ENCODE results near the gene KRT77. TPM values are rescaled to one million over a fixed set of nuclear protein-coding genes. Genes with fewer than 3 reads are reported as not detected.

The KRT77 gene
- polyA plus RNA-seq, 4 donors, result 0.01 to 0.86 TPM; not detected in 2

- H3K36me3 ChIP-seq (ENCODE audit: control insufficient read depth in 3 of 3, insufficient read depth in 2 of 3, low read depth in 1 of 3, low read length in 3 of 3), result no peaks in the 10 kb centered on the region
- H3K27ac ChIP-seq (ENCODE audit: low read depth in 1 of 3, low read length in 2 of 3), result no peak overlapping the region
- FAIRE-seq (no peak), DNase-seq (no peak)
- peaks cover 0 to 7% (median 0%) of the 10 kb centered on the region in 3 donors for H3K27me3 ChIP-seq (ENCODE audit: control insufficient read depth in 3 of 3, insufficient read depth in 3 of 3, low read length in 3 of 3)
- peaks cover 0 to 8% (median 5%) of the 10 kb centered on the region in 3 donors for H3K4me1 ChIP-seq (ENCODE audit: control insufficient read depth in 3 of 3, insufficient read depth in 2 of 3, low read depth in 1 of 3, low read length in 2 of 3)
- no peak overlapping the region for H3K4me3 ChIP-seq (ENCODE audit: low read depth in 1 of 3, low read length in 3 of 3)
- H3K9me3 ChIP-seq (ENCODE audit: control insufficient read depth in 2 of 2, insufficient read depth in 1 of 2, low read depth in 1 of 2, low read length in 1 of 2), result no peaks in the 10 kb centered on the region
Observed at GRCh38 chr12:52669426-52669825, 33.9 kb downstream of the KRT77 start.

DNA sequence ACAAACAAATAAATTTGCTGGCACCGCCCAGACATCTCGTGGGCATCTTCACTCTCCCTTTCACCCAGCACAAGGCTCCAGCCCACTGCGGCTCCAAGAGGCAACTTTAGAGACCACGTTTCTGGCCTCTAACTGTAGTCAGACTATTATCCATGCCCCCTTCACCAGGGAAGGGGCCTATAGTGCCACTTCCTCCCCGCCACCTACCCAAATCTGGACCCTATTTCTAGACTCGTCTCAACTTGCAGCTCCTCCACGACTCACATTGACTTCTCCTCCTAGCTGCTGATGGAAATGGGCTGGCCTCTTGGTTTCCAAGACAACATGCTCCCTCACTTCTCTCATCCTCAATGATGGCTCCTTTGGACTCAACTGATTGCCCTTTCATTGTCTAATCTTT lies 35.4 kb downstream of the KRT77 start:
- Histone ChIP-seq H3K36me3 (ENCODE audit: control insufficient read depth in 3 of 3, insufficient read depth in 2 of 3, low read depth in 1 of 3, low read length in 3 of 3) (no peaks in the 10 kb centered on the region), H3K27ac (ENCODE audit: low read depth in 1 of 3, low read length in 2 of 3) (no peak overlapping the region), H3K4me3 (ENCODE audit: low read depth in 1 of 3, low read length in 3 of 3) (no peak overlapping the region), H3K9me3 (ENCODE audit: control insufficient read depth in 2 of 2, insufficient read depth in 1 of 2, low read depth in 1 of 2, low read length in 1 of 2) (no peaks in the 10 kb centered on the region), H3K27me3 (ENCODE audit: control insufficient read depth in 3 of 3, insufficient read depth in 3 of 3, low read length in 3 of 3) (peaks cover 0 to 3% (median 0%) of the 10 kb centered on the region in 3 donors), H3K4me1 (ENCODE audit: control insufficient read depth in 3 of 3, insufficient read depth in 2 of 3, low read depth in 1 of 3, low read length in 2 of 3) (peaks cover 0 to 9% (median 2%) of the 10 kb centered on the region in 3 donors)
- FAIRE-seq (no peak), DNase-seq (no peak)
- WGBS, 3 donors, result 77 to 82% (median 80%) methylated on average over 7 of the region's 7 CpGs

DNA sequence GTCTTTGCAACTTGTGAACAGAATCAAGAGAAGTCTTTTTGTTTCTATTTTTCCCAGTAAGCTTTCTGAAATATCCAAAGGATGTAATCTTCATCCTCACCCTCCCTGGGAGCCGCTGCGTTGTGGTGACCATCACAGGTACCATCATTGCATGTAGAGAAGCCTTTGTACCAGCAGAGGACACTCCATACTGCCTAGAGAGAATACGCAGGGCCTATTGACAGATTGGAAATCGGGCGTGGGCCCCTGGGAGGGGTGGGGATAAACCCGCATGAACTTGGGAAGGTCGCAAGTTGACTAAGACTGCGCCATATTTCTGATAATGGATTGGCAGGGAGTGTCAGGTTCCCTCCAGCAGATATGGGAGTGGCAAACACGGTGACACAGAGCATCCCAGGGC lies 35.8 kb downstream of the KRT77 start:
- FAIRE-seq (no peak), DNase-seq (no peak)
- 42 to 55% (median 49%) methylated on average over 9 of the region's 9 CpGs for WGBS, 3 donors
- H3K27ac ChIP-seq (ENCODE audit: low read depth in 1 of 3, low read length in 2 of 3), result no peak overlapping the region
- H3K4me1 ChIP-seq (ENCODE audit: control insufficient read depth in 3 of 3, insufficient read depth in 2 of 3, low read depth in 1 of 3, low read length in 2 of 3), result peaks cover 0 to 13% (median 2%) of the 10 kb centered on the region in 3 donors
- no peaks in the 10 kb centered on the region for H3K9me3 ChIP-seq (ENCODE audit: control insufficient read depth in 2 of 2, insufficient read depth in 1 of 2, low read depth in 1 of 2, low read length in 1 of 2)
- H3K36me3 ChIP-seq (ENCODE audit: control insufficient read depth in 3 of 3, insufficient read depth in 2 of 3, low read depth in 1 of 3, low read length in 3 of 3), result no peaks in the 10 kb centered on the region
- H3K4me3 ChIP-seq (ENCODE audit: low read depth in 1 of 3, low read length in 3 of 3), result no peak overlapping the region
- peaks cover 0 to 3% (median 0%) of the 10 kb centered on the region in 3 donors for H3K27me3 ChIP-seq (ENCODE audit: control insufficient read depth in 3 of 3, insufficient read depth in 3 of 3, low read length in 3 of 3)

- WGBS, 3 donors, result 51 to 72% (median 55%) methylated on average over 3 of the region's 3 CpGs
- Histone ChIP-seq H3K36me3 (ENCODE audit: control insufficient read depth in 3 of 3, insufficient read depth in 2 of 3, low read depth in 1 of 3, low read length in 3 of 3) (no peaks in the 10 kb centered on the region), H3K27ac (ENCODE audit: low read depth in 1 of 3, low read length in 2 of 3) (peak overlapping the region in 1 of 3 donors; percentile 57), H3K9me3 (ENCODE audit: control insufficient read depth in 2 of 2, insufficient read depth in 1 of 2, low read depth in 1 of 2, low read length in 1 of 2) (no peaks in the 10 kb centered on the region), H3K4me1 (ENCODE audit: control insufficient read depth in 3 of 3, insufficient read depth in 2 of 3, low read depth in 1 of 3, low read length in 2 of 3) (peaks cover 0 to 23% (median 2%) of the 10 kb centered on the region in 3 donors), H3K4me3 (ENCODE audit: low read depth in 1 of 3, low read length in 3 of 3) (no peak overlapping the region), H3K27me3 (ENCODE audit: control insufficient read depth in 3 of 3, insufficient read depth in 3 of 3, low read length in 3 of 3) (peaks cover 0 to 3% (median 0%) of the 10 kb centered on the region in 3 donors)
- FAIRE-seq, result no peak
- peak; percentile 64 to 65 for DNase-seq
Observed at GRCh38 chr12:52666471-52666870, 36.9 kb downstream of the KRT77 start.

GRCh38 chr12:52663420-52663819 lies 39.9 kb downstream of the KRT77 start:
- Histone ChIP-seq H3K9me3 (ENCODE audit: control insufficient read depth in 2 of 2, insufficient read depth in 1 of 2, low read depth in 1 of 2, low read length in 1 of 2) (no peaks in the 10 kb centered on the region), H3K36me3 (ENCODE audit: control insufficient read depth in 3 of 3, insufficient read depth in 2 of 3, low read depth in 1 of 3, low read length in 3 of 3) (no peaks in the 10 kb centered on the region), H3K4me3 (ENCODE audit: low read depth in 1 of 3, low read length in 3 of 3) (no peak overlapping the region), H3K27ac (ENCODE audit: low read depth in 1 of 3, low read length in 2 of 3) (no peak overlapping the region), H3K27me3 (ENCODE audit: control insufficient read depth in 3 of 3, insufficient read depth in 3 of 3, low read length in 3 of 3) (peaks cover 0 to 3% (median 0%) of the 10 kb centered on the region in 3 donors), H3K4me1 (ENCODE audit: control insufficient read depth in 3 of 3, insufficient read depth in 2 of 3, low read depth in 1 of 3, low read length in 2 of 3) (peaks cover 0 to 23% (median 7%) of the 10 kb centered on the region in 3 donors)
- FAIRE-seq (no peak), DNase-seq (no peak)

GRCh38 chr12:52662918-52663229 lies 40.5 kb downstream of the KRT77 start:
- Histone ChIP-seq H3K4me3 (ENCODE audit: low read depth in 1 of 3, low read length in 3 of 3) (no peak overlapping the region), H3K27me3 (ENCODE audit: control insufficient read depth in 3 of 3, insufficient read depth in 3 of 3, low read length in 3 of 3) (peaks cover 0 to 3% (median 0%) of the 10 kb centered on the region in 3 donors), H3K27ac (ENCODE audit: low read depth in 1 of 3, low read length in 2 of 3) (peak overlapping the region in 1 of 3 donors; percentile 57), H3K9me3 (ENCODE audit: control insufficient read depth in 2 of 2, insufficient read depth in 1 of 2, low read depth in 1 of 2, low read length in 1 of 2) (no peaks in the 10 kb centered on the region), H3K36me3 (ENCODE audit: control insufficient read depth in 3 of 3, insufficient read depth in 2 of 3, low read depth in 1 of 3, low read length in 3 of 3) (no peaks in the 10 kb centered on the region), H3K4me1 (ENCODE audit: control insufficient read depth in 3 of 3, insufficient read depth in 2 of 3, low read depth in 1 of 3, low read length in 2 of 3) (peaks cover 0 to 23% (median 10%) of the 10 kb centered on the region in 3 donors)
- no peak for FAIRE-seq
- no peak for DNase-seq

DNA sequence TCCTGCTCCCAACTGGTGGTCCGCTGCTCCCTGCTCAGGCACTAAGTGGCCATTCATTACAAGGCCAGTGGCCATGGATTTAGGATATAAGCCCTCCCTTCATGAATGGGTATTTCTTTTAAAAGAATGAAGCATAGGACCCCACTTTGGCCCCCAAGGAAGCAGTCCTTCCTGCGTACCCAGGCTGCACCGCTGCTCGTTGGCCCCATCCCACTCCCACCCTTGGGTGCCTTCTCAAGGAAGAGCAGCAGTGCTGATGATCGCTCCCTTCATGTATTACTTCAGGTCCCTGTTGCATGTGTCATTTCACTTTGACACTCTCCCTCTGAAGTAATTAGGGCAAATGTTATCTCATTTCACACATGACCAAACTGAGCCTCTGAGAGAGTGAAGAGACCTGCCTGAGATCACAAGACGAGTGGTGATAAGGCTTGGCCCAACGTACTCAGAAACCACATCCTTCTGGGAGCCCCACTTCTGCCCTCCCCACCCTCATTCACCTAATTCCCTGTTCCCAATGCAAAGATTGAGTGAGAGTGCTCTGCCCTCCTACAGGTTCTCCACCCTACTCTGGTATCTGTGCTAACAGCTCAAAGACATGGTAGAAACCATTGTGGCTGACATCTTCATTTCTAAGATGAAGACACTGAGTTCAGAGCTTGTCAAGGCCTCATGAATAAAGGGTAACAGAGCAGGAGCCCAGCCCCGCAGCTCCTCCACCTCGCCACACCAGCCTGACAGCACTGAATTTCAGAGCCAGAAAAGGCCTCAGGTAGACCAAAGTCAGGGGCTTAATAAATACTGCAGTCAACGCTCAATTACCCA lies 41.0 kb downstream of the KRT77 start:
- no peak for FAIRE-seq
- peak overlapping the region in 1 of 3 donors; percentile 57 for H3K27ac ChIP-seq (ENCODE audit: low read depth in 1 of 3, low read length in 2 of 3)
- no peaks in the 10 kb centered on the region for H3K27me3 ChIP-seq (ENCODE audit: control insufficient read depth in 3 of 3, insufficient read depth in 3 of 3, low read length in 3 of 3)
- peak in 1 of 2 donors; percentile 65 for DNase-seq
- no peak overlapping the region for H3K4me3 ChIP-seq (ENCODE audit: low read depth in 1 of 3, low read length in 3 of 3)
- H3K9me3 ChIP-seq (ENCODE audit: control insufficient read depth in 2 of 2, insufficient read depth in 1 of 2, low read depth in 1 of 2, low read length in 1 of 2), result no peaks in the 10 kb centered on the region
- H3K4me1 ChIP-seq (ENCODE audit: control insufficient read depth in 3 of 3, insufficient read depth in 2 of 3, low read depth in 1 of 3, low read length in 2 of 3), result peaks cover 0 to 29% (median 10%) of the 10 kb centered on the region in 3 donors
- H3K36me3 ChIP-seq (ENCODE audit: control insufficient read depth in 3 of 3, insufficient read depth in 2 of 3, low read depth in 1 of 3, low read length in 3 of 3), result no peaks in the 10 kb centered on the region
- WGBS, 3 donors, result 66 to 77% (median 76%) methylated on average over 10 of the region's 10 CpGs

GRCh38 chr12:52661668-52662067 lies 41.7 kb downstream of the KRT77 start:
- Histone ChIP-seq H3K27me3 (ENCODE audit: control insufficient read depth in 3 of 3, insufficient read depth in 3 of 3, low read length in 3 of 3) (no peaks in the 10 kb centered on the region), H3K4me3 (ENCODE audit: low read depth in 1 of 3, low read length in 3 of 3) (no peak overlapping the region), H3K36me3 (ENCODE audit: control insufficient read depth in 3 of 3, insufficient read depth in 2 of 3, low read depth in 1 of 3, low read length in 3 of 3) (no peaks in the 10 kb centered on the region), H3K4me1 (ENCODE audit: control insufficient read depth in 3 of 3, insufficient read depth in 2 of 3, low read depth in 1 of 3, low read length in 2 of 3) (peaks cover 0 to 34% (median 11%) of the 10 kb centered on the region in 3 donors), H3K9me3 (ENCODE audit: control insufficient read depth in 2 of 2, insufficient read depth in 1 of 2, low read depth in 1 of 2, low read length in 1 of 2) (no peaks in the 10 kb centered on the region), H3K27ac (ENCODE audit: low read depth in 1 of 3, low read length in 2 of 3) (no peak overlapping the region)
- FAIRE-seq, result no peak
- DNase-seq, result no peak
- WGBS, 3 donors, result 93 to 100% (median 96%) methylated on average over 3 of the region's 3 CpGs

Data from small intestine (tissue), 7 donors.